Activated CD4-positive, CD25-positive, alpha-beta regulatory T cell treated with anti-CD3 and anti-CD28 coated beads, Interleukin-2, amount 50 U/mL, for 72 hours (primary cell): ENCODE results near the gene LMNTD2.
"Not testable (repeated sequence)": the region's sequence is repeated elsewhere in the genome, so short reads cannot be mapped to it uniquely, and the experiment has no call there.

Source experiments
- DNase-seq: peaks from one replicate; pipeline ENCODE4 v3.0.0; 2021

LMNTD2 gene

GRCh38 chr11:532527-532985 is 28.0 kb downstream of the LMNTD2 start:
- DNase-seq = no peak

- no peak for DNase-seq
Measured at GRCh38 chr11:531919-532526, 28.5 kb downstream of the LMNTD2 start.

GRCh38 chr11:530960-531831 is 29.3 kb downstream of the LMNTD2 start:
- DNase-seq = no peak

DNA sequence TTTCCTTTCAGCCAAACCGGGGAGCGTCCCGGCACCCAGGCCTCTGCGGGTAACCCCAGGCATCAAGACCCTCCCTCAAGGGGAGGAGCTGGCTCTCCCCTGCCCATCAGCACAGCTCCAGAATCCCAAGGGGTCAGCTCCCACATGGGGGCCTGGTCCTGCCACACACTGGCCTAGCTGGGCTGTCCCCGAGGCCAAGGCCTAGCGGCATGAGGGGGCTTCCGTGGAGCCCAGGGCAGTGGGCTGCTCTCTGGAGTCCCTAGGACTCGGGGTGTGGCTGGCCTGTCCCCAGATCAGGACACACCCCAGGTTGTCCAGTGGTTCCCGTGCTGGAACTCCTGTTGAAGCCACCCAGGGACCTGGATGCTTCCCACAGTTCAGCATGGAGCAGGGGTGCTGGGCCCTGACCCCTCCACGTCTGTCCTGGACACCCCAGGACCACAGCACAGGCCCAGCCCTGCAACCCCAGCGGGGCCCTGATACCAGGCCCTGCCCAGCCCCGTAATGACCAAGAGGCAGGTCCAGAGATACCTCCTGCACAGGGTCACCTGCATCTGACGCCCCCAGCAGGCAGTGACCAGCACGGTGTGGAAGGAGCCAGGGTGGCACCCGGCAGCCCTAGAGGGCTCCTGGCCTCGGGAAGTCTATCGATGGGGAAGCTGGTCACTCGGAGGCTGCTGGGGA is 30.7 kb downstream of the LMNTD2 start:
- no peak for DNase-seq

DNA sequence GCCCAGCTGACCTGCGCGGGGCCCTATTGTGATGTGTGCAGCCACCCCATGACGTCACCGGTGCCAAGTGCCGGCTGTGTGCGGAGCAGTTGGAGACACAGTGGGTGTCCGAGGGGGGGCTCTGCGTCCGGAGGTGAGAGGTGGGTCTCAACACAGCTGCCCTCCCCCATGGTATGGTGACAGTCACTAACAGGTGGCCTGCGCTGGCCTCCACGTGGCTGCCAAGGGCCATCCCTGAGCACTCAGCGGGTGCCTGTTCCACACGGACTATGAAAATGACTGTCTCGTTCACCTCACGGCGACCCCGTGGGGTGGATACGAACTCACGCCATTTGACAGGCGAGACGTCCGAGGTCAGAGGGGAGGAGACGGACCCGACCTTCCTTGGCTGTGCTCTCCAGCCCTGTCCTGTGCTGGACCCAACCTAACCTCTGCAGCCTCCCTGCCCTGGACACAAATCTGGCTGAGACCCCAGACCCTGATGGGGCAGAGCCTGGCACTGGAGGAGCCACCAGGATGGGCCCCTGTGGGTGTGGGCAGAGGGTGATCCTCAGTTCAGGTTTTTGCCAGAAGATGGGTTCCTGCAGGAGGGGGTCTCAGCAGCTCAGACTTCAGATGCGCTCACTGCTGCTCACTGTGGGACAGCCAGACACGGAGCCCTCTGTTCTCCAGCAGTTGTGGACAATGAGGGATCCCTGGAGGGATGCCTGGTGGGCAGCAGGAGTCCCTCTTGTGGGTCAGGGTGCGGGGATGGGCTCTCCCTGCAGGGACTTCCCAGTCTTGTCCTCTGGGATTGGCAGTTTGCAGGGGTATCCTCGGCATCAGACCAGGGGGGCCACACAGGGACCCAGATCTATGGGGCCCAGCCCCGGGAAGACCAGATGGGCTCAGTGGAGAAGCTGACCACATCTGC is 31.5 kb downstream of the LMNTD2 start:
- DNase-seq = no peak

GRCh38 chr11:528166-528814 is 32.2 kb downstream of the LMNTD2 start:
- no peak for DNase-seq

GRCh38 chr11:526192-526591 is 34.3 kb downstream of the LMNTD2 start:
- no peak for DNase-seq

DNA sequence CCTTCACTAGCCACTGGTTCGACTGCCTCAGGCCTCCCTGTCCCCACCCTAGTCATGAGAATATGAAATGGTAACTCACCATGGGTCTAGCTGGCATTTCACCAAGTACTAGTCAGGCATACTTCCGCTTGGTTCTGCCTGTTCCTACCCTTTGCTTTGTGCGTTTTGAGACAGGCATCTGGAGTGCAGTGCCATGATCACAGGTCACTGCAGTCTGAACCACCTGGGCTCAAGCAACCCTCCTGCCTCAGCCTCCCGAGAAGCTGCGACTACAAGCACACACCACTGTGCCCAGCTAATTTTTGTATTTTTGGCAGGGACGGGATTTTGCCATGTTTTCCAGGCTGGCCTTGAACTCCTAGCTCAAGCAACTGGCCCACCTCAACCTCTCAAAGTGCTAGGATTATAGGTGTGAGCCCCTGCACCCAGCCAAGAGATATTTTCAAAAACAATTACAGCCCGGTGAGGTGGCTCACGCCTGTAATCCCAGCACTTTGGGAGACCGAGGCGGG is 39.3 kb downstream of the LMNTD2 start:
- DNase-seq = no peak

- DNase-seq = no peak
Measured at GRCh38 chr11:520428-521176, 39.9 kb downstream of the LMNTD2 start.

GRCh38 chr11:518463-519202 is 41.9 kb downstream of the LMNTD2 start:
- peak; percentile 93 for DNase-seq

- DNase-seq = not testable (repeated sequence)
Measured at GRCh38 chr11:516918-517685, 43.4 kb downstream of the LMNTD2 start.

DNA sequence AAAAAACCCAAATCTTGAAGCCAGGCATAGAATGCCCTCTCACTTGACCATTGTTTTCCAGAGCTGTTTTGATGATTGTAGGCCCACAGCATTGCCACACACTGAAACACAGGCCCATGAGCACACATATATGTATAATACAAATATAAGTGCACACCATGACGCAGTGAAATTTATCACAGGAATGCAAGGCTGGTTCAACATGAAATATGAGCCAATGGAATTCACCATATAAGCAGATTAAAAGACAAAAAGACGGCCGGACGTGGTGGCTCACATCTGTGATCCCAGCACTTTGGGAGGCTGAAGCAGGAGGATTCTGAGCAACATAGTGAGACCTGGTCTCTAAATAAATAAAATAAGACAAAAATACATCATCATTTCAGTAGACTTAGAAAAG is 44.1 kb downstream of the LMNTD2 start:
- no peak for DNase-seq

DNA sequence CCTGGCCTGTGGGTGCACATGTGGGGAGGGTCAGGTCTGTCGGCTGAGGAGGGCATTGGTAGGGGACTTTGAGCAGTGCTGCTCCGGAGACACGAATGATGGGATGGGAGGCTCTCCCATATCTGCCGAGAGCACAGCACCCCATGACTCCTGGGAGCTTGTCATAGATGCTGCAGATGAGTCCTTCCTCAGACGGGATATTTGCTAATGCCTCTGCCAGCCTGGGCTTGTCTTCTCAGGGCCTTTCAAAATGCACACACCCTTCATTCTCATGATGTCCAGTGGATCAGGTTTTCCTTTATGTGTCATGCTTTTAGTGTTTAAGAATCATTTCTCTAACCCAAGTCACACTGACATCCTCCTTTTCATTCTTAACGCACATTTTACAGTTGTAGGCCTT is 45.4 kb downstream of the LMNTD2 start:
- DNase-seq = no peak

GRCh38 chr11:514606-515005 is 45.9 kb downstream of the LMNTD2 start:
- no peak for DNase-seq

GRCh38 chr11:512761-513595 is 47.6 kb downstream of the LMNTD2 start:
- no peak for DNase-seq

GRCh38 chr11:508956-509355 is 51.6 kb downstream of the LMNTD2 start:
- no peak for DNase-seq

- no peak for DNase-seq
Measured at GRCh38 chr11:507727-508515, 52.6 kb downstream of the LMNTD2 start.
